MCF 10A (cell line): Measurements from ENCODE around the gene KIAA0319L. TPM values are rescaled to one million over a fixed set of nuclear protein-coding genes. Genes with fewer than 3 reads are reported as not detected.

Source experiments
- BruUV-seq: library from RNA; stranded (reverse); fragments of 400-500 nt; replicated peaks from 2 replicates; lab custom pipeline; 2021; lab: Mats Ljungman, UMichigan
- CTCF ChIA-PET: fragments of 300-600 bp; sonication (Branson Sonifier 250); formaldehyde crosslinking; extraction: SDS; loops from one replicate; lab custom pipeline; 2021; ENCODE audit warnings: antibody characterized with exemption, inconsistent platforms; lab: Yijun Ruan, JAX
- POLR2A ChIA-PET: fragments of 300-600, 350-650 bp; sonication (Branson Sonifier 250); formaldehyde crosslinking; extraction: SDS; loops from one replicate; lab custom pipeline; 2020; ENCODE audit warnings: antibody characterized with exemption, inconsistent platforms; lab: Yijun Ruan, JAX
- DNase-seq: peaks from one replicate; pipeline ENCODE4 v3.0.0-alpha.2; 2018; ENCODE audit not compliant: unreplicated experiment
- H3K27ac Mint-ChIP-seq: one replicate; pipeline ENCODE4 v1.8.0; 2022; ENCODE audit warnings: mild to moderate bottlenecking, low read depth, mixed read lengths; ENCODE audit not compliant: unreplicated experiment
- H3K27me3 Mint-ChIP-seq: one replicate; pipeline ENCODE4 v1.8.0; 2022; ENCODE audit warnings: mixed read lengths; ENCODE audit not compliant: insufficient read depth, unreplicated experiment
- H3K36me3 Mint-ChIP-seq: one replicate; pipeline ENCODE4 v1.8.0; 2022; ENCODE audit warnings: mild to moderate bottlenecking, moderate library complexity, mixed read lengths; ENCODE audit not compliant: insufficient read depth, unreplicated experiment
- H3K4me1 Mint-ChIP-seq: one replicate; pipeline ENCODE4 v1.8.0; 2022; ENCODE audit warnings: mixed read lengths; ENCODE audit not compliant: insufficient read depth, unreplicated experiment
- H3K4me3 Mint-ChIP-seq: one replicate; pipeline ENCODE4 v1.8.0; 2022; ENCODE audit warnings: mild to moderate bottlenecking, moderate library complexity, mixed read lengths; ENCODE audit not compliant: unreplicated experiment
- H3K9me3 Mint-ChIP-seq: one replicate; pipeline ENCODE4 v1.8.0; 2022; ENCODE audit warnings: mixed read lengths; ENCODE audit not compliant: unreplicated experiment
- intact Hi-C: fragments of 100-400 bp; cut with micrococcal nuclease; formaldehyde crosslinking; loops from 2 replicates; pipeline ENCODE4 v1.14.1; 2022
- total RNA-seq: library from RNA; stranded (reverse); gene quantifications from 2 replicates; pipeline ENCODE4 v1.2.3, GENCODE V29; 2022
- TF ChIP-seq, protein P1 (sequence below): fragments of 200-600 bp; IDR thresholded peaks from one replicate; pipeline ENCODE4 v1.8.0; 2022; ENCODE audit warnings: antibody characterized with exemption, mild to moderate bottlenecking; ENCODE audit not compliant: unreplicated experiment

Gene KIAA0319L
- total RNA-seq, 1 experiment from 2014 or later = 50.7 TPM

DNA sequence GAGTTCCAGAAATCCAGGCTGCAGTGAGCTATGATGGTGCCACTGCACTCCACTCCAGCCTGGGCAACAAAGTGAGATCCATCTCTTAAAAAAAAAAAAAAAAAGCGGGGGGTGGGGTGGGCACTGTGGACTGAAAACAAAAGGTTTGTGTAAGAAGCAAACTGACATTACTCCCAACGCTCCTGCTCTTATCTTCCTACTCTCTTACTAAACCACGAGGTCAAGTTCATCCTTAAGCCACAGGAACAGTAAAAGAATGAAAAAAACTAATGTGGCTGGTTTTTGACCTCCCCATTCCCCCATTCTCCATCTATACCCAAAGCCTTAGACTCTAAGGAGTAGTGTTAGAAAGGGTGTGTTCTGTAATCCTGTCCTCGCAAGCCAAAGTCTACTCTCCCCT is 46.7 kb upstream of the KIAA0319L start:
- Mint-ChIP-seq H3K4me3 (no peak overlapping the region), H3K27ac (no peak overlapping the region), H3K4me1 (peaks cover 6% of the 10 kb centered on the region), H3K27me3 (no peaks in the 10 kb centered on the region), H3K36me3 (peaks cover 77% of the 10 kb centered on the region), H3K9me3 (no peaks in the 10 kb centered on the region)
- no peak for DNase-seq
- no TSS peak for BruUV-seq
- intact Hi-C loops = no loop called here
- ChIA-PET CTCF (interaction anchor here (1.4 to 3.4 kb wide), 2 partner anchors 112 to 123 kb away, joined by 3 to 15 read pairs; no protein-coding TSS in a partner anchor), POLR2A (interaction anchor here (0.6 kb wide), 1 partner anchor 405 kb away, joined by 3 read pairs; no protein-coding TSS in a partner anchor)
- TF ChIP-seq, protein P1, sequence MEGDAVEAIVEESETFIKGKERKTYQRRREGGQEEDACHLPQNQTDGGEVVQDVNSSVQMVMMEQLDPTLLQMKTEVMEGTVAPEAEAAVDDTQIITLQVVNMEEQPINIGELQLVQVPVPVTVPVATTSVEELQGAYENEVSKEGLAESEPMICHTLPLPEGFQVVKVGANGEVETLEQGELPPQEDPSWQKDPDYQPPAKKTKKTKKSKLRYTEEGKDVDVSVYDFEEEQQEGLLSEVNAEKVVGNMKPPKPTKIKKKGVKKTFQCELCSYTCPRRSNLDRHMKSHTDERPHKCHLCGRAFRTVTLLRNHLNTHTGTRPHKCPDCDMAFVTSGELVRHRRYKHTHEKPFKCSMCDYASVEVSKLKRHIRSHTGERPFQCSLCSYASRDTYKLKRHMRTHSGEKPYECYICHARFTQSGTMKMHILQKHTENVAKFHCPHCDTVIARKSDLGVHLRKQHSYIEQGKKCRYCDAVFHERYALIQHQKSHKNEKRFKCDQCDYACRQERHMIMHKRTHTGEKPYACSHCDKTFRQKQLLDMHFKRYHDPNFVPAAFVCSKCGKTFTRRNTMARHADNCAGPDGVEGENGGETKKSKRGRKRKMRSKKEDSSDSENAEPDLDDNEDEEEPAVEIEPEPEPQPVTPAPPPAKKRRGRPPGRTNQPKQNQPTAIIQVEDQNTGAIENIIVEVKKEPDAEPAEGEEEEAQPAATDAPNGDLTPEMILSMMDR = no peak

DNA sequence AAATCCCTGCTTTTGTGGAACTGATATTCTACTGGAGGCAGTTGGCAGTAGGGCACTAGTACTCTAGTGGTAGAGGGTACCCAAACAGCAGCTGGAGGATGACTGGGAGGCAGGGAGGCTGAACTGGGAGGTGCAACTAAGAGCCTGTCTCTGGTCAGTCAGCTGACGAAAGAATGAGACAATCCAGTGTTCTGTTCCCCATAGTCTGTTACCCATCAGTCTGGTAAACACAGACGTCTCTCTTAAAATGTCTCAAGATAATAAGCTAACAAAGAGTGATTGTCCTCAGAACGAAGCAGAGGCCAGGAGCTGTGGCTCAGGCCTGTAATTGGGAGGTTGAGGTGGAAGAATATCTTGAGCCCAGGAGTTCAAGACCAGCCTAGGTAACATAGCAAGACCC is 46.3 kb upstream of the KIAA0319L start:
- Mint-ChIP-seq H3K27ac (no peak overlapping the region), H3K4me1 (peaks cover 6% of the 10 kb centered on the region), H3K36me3 (peaks cover 74% of the 10 kb centered on the region), H3K4me3 (no peak overlapping the region), H3K9me3 (no peaks in the 10 kb centered on the region), H3K27me3 (no peaks in the 10 kb centered on the region)
- ChIA-PET POLR2A (interaction anchor here (0.6 kb wide), 1 partner anchor 405 kb away, joined by 3 read pairs; no protein-coding TSS in a partner anchor), CTCF (interaction anchor here (1.4 to 3.4 kb wide), 2 partner anchors 112 to 124 kb away, joined by 3 to 15 read pairs; no protein-coding TSS in a partner anchor)
- TF ChIP-seq, protein P1 = no peak
- intact Hi-C loops = no loop called here
- DNase-seq = no peak
- BruUV-seq = no TSS peak

DNA sequence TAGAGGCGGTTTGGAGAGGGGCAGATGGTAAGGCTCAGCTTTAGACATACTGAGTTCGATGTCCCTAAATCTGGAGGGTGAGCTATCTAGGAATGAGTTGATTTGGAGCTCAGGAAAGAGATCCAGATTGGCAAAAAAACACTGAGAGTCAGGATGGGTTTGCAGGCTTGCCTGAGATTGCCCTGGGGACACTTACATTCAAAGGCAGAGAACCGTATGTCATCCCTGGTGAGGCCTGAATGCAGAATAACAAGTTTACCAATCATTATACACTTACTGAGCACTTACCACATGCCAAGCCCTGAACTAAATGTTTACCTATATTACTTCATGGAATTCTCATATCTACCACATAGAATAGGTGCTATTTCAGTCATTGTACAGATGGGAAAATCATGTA is 43.4 kb upstream of the KIAA0319L start:
- no peaks in the 10 kb centered on the region for H3K27me3 Mint-ChIP-seq
- peaks cover under 1% of the 10 kb centered on the region for H3K4me1 Mint-ChIP-seq
- POLR2A ChIA-PET = interaction anchor here (1.1 kb wide), 1 partner anchor 33 kb away, joined by 3 read pairs; no protein-coding TSS in a partner anchor
- DNase-seq = no peak
- H3K9me3 Mint-ChIP-seq = no peaks in the 10 kb centered on the region
- CTCF ChIA-PET = interaction anchor here (1.0 to 2.0 kb wide), 3 partner anchors 8 to 126 kb away, joined by 4 to 5 read pairs (median 5); no protein-coding TSS in a partner anchor
- TF ChIP-seq, protein P1 = no peak
- intact Hi-C loops = no loop called here
- H3K36me3 Mint-ChIP-seq = peaks cover 54% of the 10 kb centered on the region
- H3K27ac Mint-ChIP-seq = no peak overlapping the region
- no TSS peak for BruUV-seq
- no peak overlapping the region for H3K4me3 Mint-ChIP-seq

DNA sequence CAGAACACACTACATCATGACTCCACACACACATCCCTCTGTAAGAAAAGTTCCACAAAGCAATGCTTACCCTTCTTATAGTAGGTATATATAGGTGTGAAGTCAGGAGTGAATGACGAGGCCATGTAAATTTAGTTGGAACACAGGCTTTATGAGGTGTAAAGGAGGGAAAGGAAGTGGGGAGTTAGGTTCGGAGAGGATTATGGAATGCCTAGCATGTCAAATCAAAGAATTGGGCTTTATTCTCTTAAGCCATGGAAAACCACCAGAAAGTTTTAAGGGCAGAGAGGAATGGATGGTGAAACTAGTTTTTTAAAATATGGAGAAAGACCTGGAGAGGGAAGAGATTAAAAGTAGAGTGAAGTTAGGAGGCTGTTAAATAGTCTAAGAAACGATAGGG is 42.2 kb upstream of the KIAA0319L start:
- BruUV-seq = no TSS peak
- POLR2A ChIA-PET = no interaction called here
- TF ChIP-seq, protein P1 = no peak

More for the DNA sequence above, 42.2 kb upstream of the KIAA0319L start:
- no peak overlapping the region for H3K4me3 Mint-ChIP-seq
- H3K4me1 Mint-ChIP-seq = no peaks in the 10 kb centered on the region
- DNase-seq = no peak
- peak overlapping the region; percentile 55 for H3K27ac Mint-ChIP-seq
- intact Hi-C loops = no loop called here
- H3K36me3 Mint-ChIP-seq = peaks cover 45% of the 10 kb centered on the region
- H3K9me3 Mint-ChIP-seq = no peaks in the 10 kb centered on the region
- H3K27me3 Mint-ChIP-seq = no peaks in the 10 kb centered on the region
- CTCF ChIA-PET = interaction anchor here (1.4 to 2.0 kb wide), 2 partner anchors 9 to 127 kb away, joined by 4 to 5 read pairs; no protein-coding TSS in a partner anchor
